RPMI7951 (cell line): Measurements from ENCODE around the gene LINGO3. TPM values are rescaled to one million over a fixed set of nuclear protein-coding genes. Genes with fewer than 3 reads are reported as not detected.

Experiments
- DNase-seq: peaks from one replicate; pipeline ENCODE4 v3.0.0-alpha.2; 2012; ENCODE audit warnings: low read depth
- total RNA-seq: library from RNA; depleted of rRNA; stranded (reverse); fragments of >200 nt; shearing (Covaris generic); gene quantifications from 2 replicates; pipeline ENCODE4 v1.2.3, GENCODE V29; 2014

LINGO3 gene
- total RNA-seq, 1 experiment from 2014 or later: not detected

DNA sequence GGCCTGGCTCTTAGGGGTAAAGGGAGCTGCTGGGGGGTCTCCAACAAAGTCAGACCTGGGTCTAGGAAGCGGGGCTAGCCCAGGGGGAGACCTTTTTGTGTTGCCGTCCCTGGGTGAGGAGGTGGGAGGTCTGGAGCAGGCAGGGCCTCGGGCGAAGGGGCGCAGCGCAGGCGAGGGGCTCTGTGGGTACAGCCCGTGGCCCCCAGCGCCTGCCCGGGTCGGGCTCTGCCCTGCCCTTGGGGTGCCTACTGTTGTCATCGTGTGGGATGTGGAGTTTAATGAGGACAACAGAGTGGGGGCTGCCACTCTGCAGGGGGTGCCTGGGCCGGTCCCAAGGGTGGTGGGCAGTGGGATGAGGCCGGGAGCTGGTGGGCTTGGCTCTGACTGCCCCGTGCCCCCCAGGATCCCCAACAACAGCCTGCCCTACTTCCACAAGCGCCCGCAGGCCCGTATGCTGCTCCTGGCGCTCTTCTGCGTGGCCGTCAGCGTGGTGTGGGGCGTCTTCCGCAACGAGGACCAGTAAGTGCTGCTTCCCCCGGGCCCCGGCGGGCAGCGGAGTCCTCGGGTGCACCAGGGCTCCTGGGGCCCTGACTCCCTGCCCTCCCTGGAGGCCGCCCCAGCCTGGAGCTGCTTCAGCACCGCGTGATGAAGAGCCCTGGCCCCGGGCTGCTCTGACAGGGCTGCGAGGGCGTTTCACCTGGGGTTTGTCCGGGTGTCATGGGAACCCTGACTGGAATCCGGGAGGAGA is 32.7 kb upstream of the LINGO3 start:
- DNase-seq: no peak

DNA sequence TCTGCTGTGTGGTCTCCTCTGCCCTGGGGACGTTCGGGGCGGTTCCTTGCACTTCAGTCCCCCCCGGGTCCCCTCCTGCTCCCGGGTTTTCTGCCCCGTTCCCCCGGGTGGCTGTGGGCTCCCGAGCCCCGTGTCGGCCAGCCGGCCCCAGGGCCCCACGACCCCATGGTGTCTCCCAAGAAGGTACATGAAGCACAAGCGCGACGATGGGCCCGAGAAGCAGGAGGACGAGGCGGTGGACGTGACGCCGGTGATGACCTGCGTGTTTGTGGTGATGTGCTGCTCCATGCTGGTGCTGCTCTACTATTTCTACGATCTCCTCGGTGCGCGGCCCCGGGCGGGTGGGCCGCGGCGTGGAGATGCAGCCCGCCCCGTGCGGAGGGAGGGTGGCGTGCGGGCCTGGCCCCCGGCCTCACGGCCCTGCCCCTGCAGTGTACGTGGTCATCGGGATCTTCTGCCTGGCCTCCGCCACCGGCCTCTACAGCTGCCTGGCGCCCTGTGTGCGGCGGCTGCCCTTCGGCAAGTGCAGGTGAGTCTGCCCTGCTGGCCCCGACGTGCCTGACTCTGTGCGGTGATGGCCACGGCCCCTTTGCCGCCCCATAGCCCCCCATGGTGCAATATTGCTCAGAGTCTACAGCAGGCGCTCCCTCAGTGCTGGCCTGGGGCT is 31.8 kb upstream of the LINGO3 start:
- no peak for DNase-seq

DNA sequence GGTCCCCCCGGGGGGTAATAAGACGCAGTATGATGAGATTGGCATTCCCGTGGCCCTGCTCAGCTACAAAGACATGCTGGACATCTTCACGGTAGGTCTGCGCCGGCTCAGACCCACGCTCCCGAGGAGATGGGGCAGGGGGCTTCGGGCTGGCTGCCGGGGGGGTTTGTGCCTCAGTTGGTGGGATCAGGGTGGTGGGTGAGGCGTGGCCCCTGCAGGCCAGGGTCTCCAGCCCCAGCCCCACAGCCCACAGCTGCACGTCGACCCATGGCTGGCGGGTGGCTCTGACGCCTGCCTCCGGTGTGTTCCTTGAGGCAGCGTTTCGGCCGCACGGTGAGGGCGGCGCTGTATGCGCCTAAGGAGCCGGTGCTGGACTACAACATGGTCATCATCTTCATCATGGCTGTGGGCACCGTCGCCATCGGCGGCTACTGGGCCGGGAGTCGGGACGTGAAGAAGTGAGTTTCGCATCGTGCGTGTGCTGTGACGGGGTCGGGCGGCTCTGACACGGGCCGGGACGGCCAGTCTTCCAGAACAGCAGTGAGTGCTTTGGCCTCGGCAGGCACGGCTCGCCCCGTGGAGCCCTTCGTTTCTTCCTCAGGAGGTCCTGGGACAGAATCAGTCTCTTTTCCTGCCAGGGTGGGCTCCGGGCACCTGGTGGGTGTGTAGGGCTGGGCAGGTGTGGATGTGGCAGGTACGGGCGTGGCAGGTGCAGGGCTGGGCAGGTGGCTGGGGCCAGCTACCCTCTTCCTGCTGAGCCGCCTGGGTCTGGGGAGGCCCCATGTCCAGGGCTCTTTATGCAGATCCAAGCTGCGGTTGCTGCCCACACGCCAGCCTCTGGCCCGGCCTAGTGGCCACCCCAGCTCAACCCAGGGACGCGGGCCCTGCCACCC is 31.0 kb upstream of the LINGO3 start:
- no peak for DNase-seq

DNA sequence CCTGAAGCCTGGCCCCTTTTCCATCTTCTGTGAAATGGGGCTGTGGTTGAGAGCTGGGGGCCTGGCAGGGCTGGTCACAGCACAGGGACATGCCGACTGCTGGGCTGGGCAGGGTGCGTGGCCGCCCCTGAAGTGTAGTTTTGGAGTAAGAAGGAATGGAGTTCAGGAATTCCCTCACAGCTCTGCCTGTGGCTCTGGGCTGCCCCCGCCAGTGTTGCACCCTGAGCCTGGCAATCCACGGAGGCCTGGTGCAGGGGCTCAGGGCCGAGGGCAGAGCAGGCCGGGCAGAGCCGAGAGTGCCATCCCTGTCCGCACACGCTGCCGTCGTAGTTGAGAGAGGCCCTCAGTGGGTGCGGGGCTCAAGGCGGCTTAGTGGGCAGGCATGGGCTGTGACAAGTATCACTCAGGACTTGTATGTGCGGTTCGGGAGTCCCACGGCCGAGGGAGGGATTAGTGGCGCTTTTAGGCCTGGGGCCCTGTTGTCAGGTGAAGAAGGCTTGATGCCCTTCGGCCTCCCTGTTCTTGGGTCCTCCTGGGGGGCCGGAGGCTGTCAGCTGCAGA is 30.2 kb upstream of the LINGO3 start:
- DNase-seq: no peak

GRCh38 chr19:2337329-2337707 is 29.4 kb upstream of the LINGO3 start:
- DNase-seq: no peak

- DNase-seq: no peak
Measured at GRCh38 chr19:2336528-2337328, 28.8 kb upstream of the LINGO3 start.

DNA sequence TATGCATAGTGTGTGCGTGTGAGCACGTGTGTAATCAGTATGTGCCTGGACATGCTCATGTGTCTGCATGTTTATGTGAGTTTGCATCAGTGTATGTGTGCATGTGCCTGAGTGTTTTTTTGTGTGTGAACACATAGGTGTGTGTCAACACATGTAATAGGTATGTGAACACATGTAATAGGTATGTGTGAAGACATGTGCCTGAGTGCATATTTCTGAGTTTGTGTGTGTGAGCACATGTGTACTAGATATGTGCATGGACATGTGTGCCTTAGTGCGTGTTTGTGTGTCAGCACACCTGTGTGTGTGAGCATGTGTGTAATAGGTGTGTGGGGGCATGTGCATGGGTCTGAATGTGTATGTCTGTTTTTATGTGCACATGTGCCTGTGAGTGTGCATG is 27.9 kb upstream of the LINGO3 start:
- no peak for DNase-seq

DNA sequence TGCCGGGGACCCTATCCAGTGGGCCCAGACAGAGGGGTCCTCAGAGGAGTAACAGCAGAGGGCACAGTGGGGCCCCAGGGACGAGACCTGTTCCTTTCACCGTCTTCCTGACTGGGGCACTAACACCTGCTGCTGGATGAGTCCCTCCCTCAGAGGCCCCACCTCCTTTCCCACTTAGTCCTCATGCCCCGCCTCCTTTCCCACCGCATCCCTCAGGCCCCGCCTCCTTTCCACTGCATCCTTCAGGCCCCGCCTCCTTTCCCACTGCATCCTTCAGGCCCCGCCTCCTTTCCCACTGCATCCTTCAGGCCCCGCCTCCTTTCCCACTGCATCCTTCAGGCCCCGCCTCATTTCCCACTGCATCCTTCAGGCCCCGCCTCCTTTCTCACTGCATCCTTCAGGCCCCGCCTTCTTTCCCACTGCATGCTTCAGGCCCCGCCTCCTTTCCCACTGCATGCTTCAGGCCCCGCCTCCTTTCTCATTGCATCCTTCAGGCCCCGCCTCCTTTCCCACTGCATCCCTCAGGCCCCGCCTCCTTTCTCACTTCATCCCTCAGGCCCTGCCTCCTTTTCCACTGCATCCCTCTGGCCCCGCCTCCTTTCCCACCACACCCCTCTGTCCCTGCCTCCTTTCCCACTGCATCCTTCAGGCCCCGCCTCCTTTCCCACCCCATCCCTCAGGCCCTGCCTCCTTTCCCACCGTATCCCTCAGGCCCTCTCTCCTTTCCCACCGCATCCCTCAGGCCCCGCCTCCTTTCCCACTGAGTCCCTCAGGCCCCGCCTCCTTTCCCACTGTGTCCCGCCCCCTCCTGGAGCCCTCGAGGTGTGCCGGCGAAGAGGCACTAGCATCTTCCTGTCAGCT is 27.3 kb upstream of the LINGO3 start:
- no peak for DNase-seq

DNA sequence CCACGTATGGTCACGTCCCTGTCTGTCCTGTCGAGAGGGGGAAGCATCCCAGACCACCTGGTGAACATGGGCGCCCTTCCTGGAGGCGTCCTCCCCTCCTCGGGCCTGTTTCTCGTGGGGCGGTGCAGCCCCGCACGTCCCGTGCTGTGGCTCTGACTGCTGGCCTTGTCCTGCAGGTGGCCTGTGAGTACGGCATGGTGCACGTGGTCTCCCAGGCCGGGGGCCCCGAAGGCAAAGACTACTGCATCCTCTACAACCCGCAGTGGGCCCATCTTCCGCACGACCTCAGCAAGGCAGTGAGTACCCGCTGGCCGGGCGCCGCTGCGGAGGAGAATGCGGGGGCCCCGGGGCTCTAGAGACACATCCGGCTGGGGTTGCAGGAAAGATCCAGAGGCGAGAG is 26.5 kb upstream of the LINGO3 start:
- no peak for DNase-seq

- no peak for DNase-seq
Measured at GRCh38 chr19:2333807-2334211, 25.9 kb upstream of the LINGO3 start.

DNA sequence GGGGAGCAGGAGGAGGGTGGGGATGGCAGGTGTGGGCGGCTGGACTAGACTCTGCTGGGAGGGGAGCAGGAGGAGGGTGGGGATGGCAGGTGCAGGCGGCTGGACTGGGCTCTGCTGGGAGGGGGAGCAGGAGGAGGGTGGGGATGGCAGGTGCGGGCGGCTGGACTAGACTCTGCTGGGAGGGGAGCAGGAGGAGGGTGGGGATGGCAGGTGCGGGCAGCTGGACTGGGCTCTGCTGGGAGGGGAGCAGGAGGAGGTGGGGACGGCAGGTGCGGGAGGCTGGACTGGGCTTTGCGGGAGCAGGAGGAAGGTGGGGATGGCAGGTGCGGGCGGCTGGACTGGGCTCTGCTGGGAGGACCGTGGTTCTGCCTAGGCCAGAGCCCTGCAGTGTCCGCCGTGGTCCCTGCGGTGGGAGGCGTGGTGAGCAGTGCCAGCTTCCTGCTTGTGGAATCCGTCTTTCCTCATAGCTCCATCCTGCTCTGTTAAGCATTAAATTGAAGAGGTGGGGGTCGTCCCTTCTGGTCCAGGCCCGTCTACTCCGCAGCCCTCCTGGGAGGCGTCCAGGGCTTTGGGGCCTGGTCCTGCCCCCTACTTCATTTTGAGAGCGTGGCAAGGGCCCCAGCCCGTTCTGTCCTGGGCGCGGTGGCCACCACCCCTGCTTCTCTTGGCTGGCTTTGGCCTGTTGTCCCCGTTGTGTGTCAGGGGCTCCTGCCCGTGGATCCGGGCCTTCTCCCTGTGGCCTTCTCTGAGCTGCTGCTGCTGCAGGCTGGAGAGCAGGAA is 25.3 kb upstream of the LINGO3 start:
- no peak for DNase-seq

GRCh38 chr19:2332341-2333026 is 24.5 kb upstream of the LINGO3 start:
- no peak for DNase-seq

DNA sequence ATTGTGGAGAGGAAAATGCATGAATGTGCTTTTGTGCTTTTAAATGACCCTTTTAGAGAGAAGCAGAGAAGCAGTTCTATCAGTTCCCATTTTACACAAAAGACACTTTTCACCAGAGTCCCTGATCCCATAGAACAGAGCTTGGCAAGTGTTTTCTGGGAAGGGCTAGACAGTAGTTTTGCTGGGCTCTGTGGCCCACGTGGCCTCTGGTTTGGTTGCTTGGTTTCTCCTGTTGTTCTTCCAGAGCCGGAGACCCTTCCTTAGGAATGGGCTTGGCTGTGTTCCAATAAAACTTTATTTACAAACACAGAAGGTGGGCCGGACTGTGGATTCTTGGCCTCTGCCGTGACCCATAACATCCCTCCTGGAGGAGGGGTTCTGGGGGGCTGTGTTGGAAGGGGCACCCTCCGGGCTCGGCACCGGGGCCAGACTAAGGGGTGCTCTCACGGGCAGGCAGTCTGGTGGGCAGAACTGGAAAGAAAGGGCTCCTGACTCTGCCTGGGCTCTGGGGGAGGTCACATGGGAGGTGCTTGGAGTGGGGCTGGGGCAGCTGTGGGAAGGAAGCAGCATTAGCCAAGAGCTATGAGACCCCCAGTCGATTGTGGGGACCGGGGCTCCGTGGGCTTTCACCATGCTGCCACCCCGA is 23.8 kb upstream of the LINGO3 start:
- DNase-seq: no peak

GRCh38 chr19:2330632-2331284 is 22.8 kb upstream of the LINGO3 start:
- DNase-seq: no peak

DNA sequence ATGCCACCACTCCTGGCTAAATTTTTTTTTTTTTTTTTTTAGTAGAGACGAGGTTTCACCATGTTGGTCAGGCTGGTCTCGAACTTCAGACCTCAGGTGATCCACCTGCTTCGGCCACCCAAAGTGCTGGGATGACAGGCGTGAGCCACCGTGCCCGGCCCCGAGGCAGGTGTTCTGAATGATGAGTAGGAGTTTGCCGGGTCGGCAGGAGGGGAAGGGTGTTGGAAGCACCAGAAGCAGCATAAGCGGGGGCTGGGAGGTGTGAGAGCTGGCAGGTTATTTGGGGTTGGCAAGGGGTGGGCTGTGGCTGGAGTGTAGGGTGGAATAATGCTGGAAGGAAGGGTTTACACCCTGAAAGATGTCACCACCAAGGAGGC is 22.3 kb upstream of the LINGO3 start:
- DNase-seq: no peak

- DNase-seq: no peak
Measured at GRCh38 chr19:2329501-2329916, 21.6 kb upstream of the LINGO3 start.

DNA sequence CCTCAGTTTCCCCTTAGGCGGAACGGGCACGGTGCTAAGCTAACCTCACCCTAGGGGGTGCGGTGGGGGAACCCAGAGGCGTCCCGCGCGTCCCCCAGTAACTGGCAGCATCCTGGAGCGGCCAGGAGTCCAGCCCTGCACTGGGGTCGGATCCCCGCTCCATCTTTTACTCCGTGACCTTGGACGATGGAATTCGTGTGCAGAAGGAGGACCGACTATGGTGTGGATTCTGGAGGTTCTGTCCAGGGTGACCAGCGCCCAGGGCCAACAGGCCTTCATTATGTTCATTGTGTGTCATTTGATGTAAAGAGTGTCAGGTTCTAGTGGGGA is 21.2 kb upstream of the LINGO3 start:
- DNase-seq: no peak
